A549 (cell line): ENCODE measurements around the gene ANKRD12. TPM values are rescaled to one million over a fixed set of nuclear protein-coding genes. Genes with fewer than 3 reads are reported as not detected.

Source experiments
- ATAC-seq, 2 experiments: fragments of 200-7000 bp in 1 of 2; fragments of >200 bp in 1 of 2; cut with Nextera tagmentation in 1 of 2; cut with Tn5 transposase in 1 of 2; 3 replicates each; pipeline versions ENCODE4 v1.8.0 to v1.9.1; 2018 to 2020; ENCODE audit warnings: mild to moderate bottlenecking in 1 of 2, moderate library complexity in 1 of 2
- CTCF ChIA-PET: fragments of 300-600 bp; sonication (Branson Sonifier 250); formaldehyde crosslinking; extraction: SDS; loops from one replicate; lab custom pipeline; 2021; ENCODE audit warnings: antibody characterized with exemption, inconsistent platforms; lab: Yijun Ruan, JAX
- POLR2A ChIA-PET: fragments of 350-600 bp; formaldehyde crosslinking; extraction: SDS; loops from one replicate; lab custom pipeline; 2021; ENCODE audit warnings: antibody characterized with exemption, inconsistent platforms; lab: Yijun Ruan, JAX
- DNase-seq, 2 experiments: peaks; one replicate each; pipeline versions ENCODE4 v3.0.0 to v3.0.0-alpha.2; 2011 to 2016; ENCODE audit warnings: low read depth in 1 of 2, low spot score in 1 of 2
- FAIRE-seq: peaks from 2 replicates; lab custom pipeline; 2011; peaks lifted over from hg19 to GRCh38; lab: Jason Lieb, UNC
- H3K27ac ChIP-seq, 2 experiments: fragments of >200 bp; sonication (Bioruptor Twin); formaldehyde crosslinking; 3 replicates each; pipeline ENCODE4 v1.5.1; 2016 to 2017
- H3K4me1 ChIP-seq: fragments of >200 bp; sonication (Bioruptor Twin); formaldehyde crosslinking; 3 replicates; pipeline ENCODE4 v1.6.1; 2016
- H3K4me2 ChIP-seq: fragments of >200 bp; sonication (Bioruptor Twin); formaldehyde crosslinking; 3 replicates; pipeline ENCODE4 v1.6.1; 2016
- H3K4me3 ChIP-seq: fragments of >200 bp; sonication (Bioruptor Twin); formaldehyde crosslinking; 3 replicates; pipeline ENCODE4 v1.5.1; 2016
- H3K9me3 ChIP-seq: fragments of >200 bp; sonication (Bioruptor Twin); formaldehyde crosslinking; 3 replicates; pipeline ENCODE4 v1.6.1; 2016
- CBX8 ChIP-seq: fragments of 200-600 bp; sonication (generic); IDR thresholded peaks from 2 replicates; pipeline ENCODE4 v1.6.1; 2016
- CEBPB ChIP-seq, 2 experiments: fragments of >200 bp in 1 of 2; sonication (Bioruptor Twin) in 1 of 2; formaldehyde crosslinking in 1 of 2; IDR thresholded peaks; 2 replicates each; pipeline ENCODE4 v1.6.1; 2012 to 2016
- ELK1 ChIP-seq: fragments of 150-350 bp; IDR thresholded peaks from 2 replicates; pipeline ENCODE4 v1.6.1; 2014; ENCODE audit warnings: low read depth, mild to moderate bottlenecking, low read length
- ESRRA ChIP-seq: fragments of 150-350 bp; IDR thresholded peaks from 2 replicates; pipeline ENCODE4 v1.6.1; 2014; ENCODE audit warnings: mild to moderate bottlenecking, low read length, borderline replicate concordance
- HEYL ChIP-seq: fragments of 250-450 bp; sonication (Bioruptor Pico); IDR thresholded peaks from 2 replicates; pipeline ENCODE4 v1.8.0; 2021; ENCODE audit warnings: mild to moderate bottlenecking, moderate library complexity
- HOXA7 ChIP-seq: fragments of 250-450 bp; sonication (Bioruptor Pico); IDR thresholded peaks from 2 replicates; pipeline ENCODE4 v1.5.0; 2020; ENCODE audit warnings: mild to moderate bottlenecking, moderate library complexity
- JUN ChIP-seq, 2 experiments: fragments of >200 bp; sonication (Bioruptor Twin); formaldehyde crosslinking; IDR thresholded peaks; 2 replicates in 1 of 2; 3 replicates in 1 of 2; pipeline ENCODE4 v1.6.1; 2016 to 2017
- KDM1A ChIP-seq: fragments of 200-600 bp; sonication (generic); IDR thresholded peaks from 2 replicates; pipeline ENCODE4 v1.6.1; 2016; ENCODE audit warnings: low read depth, mild to moderate bottlenecking
- KDM5A ChIP-seq: fragments of 200-600 bp; sonication (generic); IDR thresholded peaks from 2 replicates; pipeline ENCODE4 v1.6.1; 2016; ENCODE audit warnings: antibody characterized with exemption, mild to moderate bottlenecking
- NPAS2 ChIP-seq: fragments of 250-450 bp; sonication (Bioruptor Pico); IDR thresholded peaks from 2 replicates; pipeline ENCODE4 v1.8.0; 2022; ENCODE audit warnings: mild to moderate bottlenecking, moderate library complexity, borderline replicate concordance
- POLR2A ChIP-seq: IDR thresholded peaks from 2 replicates; pipeline ENCODE4 v1.6.1; 2012; ENCODE audit warnings: mild to moderate bottlenecking, low read length
- POLR2AphosphoS2 ChIP-seq: conservative IDR thresholded peaks from 2 replicates; pipeline ENCODE4 v1.6.1; 2012; ENCODE audit warnings: low read length, improper control_type of control experiment, inconsistent platforms
- RAD21 ChIP-seq, 2 experiments: fragments of >200 bp in 1 of 2; sonication (Bioruptor Twin) in 1 of 2; formaldehyde crosslinking in 1 of 2; IDR thresholded peaks in 1 of 2; conservative IDR thresholded peaks in 1 of 2; 2 replicates in 1 of 2; 3 replicates in 1 of 2; pipeline ENCODE4 v1.6.1; 2012 to 2018; ENCODE audit warnings: inconsistent platforms in 1 of 2
- REST ChIP-seq: fragments of 200-600 bp; sonication (generic); IDR thresholded peaks from 2 replicates; pipeline ENCODE4 v1.6.1; 2016; ENCODE audit warnings: antibody characterized with exemption, mild to moderate bottlenecking, moderate library complexity
- USF2 ChIP-seq: fragments of 450-650 bp; IDR thresholded peaks from 2 replicates; pipeline ENCODE4 v1.6.1; 2014; ENCODE audit warnings: antibody characterized with exemption
- ZFP36 ChIP-seq: fragments of 450-650 bp; IDR thresholded peaks from 2 replicates; pipeline ENCODE4 v1.6.1; 2014; ENCODE audit warnings: borderline replicate concordance; ENCODE audit not compliant: partially characterized antibody
- WGBS: methylation state at CpG from one replicate; pipeline ENCODE4 v1.1.6; 2017; ENCODE audit errors: missing lambda C conversion rate; 5-methylcytosine and 5-hydroxymethylcytosine counted together
- polyA plus RNA-seq, 4 experiments: library from polyadenylated mRNA; depleted of rRNA in 3 of 4; stranded (reverse); fragments of >200 nt; fragmentation: RNase III in 1 of 4; extraction: RNeasy Plus Mini Kit Qiagen cat#74134 plus additional on column Dnase treatment in 1 of 4; gene quantifications; 2 replicates in 3 of 4; 3 replicates in 1 of 4; pipeline ENCODE4 v1.2.3, GENCODE V29; 2011 to 2017

ANKRD12 gene
- polyA plus RNA-seq, 2 of the 4 experiments (the other 2 are of a cell fraction), result 2.7 to 7.3 TPM

GRCh38 chr18:9248661-9249060 is 112.1 kb downstream of the ANKRD12 start:
- H3K4me2 ChIP-seq, result no peak overlapping the region
- POLR2A ChIA-PET, result no interaction called here
- FAIRE-seq, result no peak
- no peaks in the 10 kb centered on the region for H3K9me3 ChIP-seq
- no peak overlapping the region for H3K27ac ChIP-seq
- 94% methylated on average over 4 of the region's 4 CpGs for WGBS
- no peak for DNase-seq
- no peak for ATAC-seq
- CTCF ChIA-PET, result no interaction called here
- TF ChIP-seq REST (no peak), CBX8 (no peak), RAD21 (conservative IDR thresholded peaks at IDR 0.05 in 1 of 2, IDR thresholded peaks at IDR 0.05 in 1 of 2) (no peak)
- H3K4me1 ChIP-seq, result no peaks in the 10 kb centered on the region
- no peak overlapping the region for H3K4me3 ChIP-seq

GRCh38 chr18:9249254-9249653 is 112.7 kb downstream of the ANKRD12 start:
- Histone ChIP-seq H3K9me3 (no peaks in the 10 kb centered on the region), H3K27ac (no peak overlapping the region), H3K4me1 (no peaks in the 10 kb centered on the region), H3K4me3 (no peak overlapping the region), H3K4me2 (no peak overlapping the region)
- POLR2A ChIA-PET, result no interaction called here
- DNase-seq, result no peak
- no peak for ATAC-seq
- no peak for TF ChIP-seq HEYL
- no peak for TF ChIP-seq USF2
- TF ChIP-seq CEBPB (IDR thresholded peaks at IDR 0.05), result no peak
- no peak for TF ChIP-seq KDM5A
- no peak for TF ChIP-seq ZFP36
- WGBS, result 95% methylated on average over 2 of the region's 2 CpGs
- CTCF ChIA-PET, result no interaction called here
- no peak for FAIRE-seq

- 94% methylated on average over 3 of the region's 3 CpGs for WGBS
- no peak overlapping the region for H3K27ac ChIP-seq
- ChIA-PET CTCF (no interaction called here), POLR2A (no interaction called here)
- FAIRE-seq (no peak), DNase-seq (no peak), ATAC-seq (no peak)
- no peak overlapping the region for H3K4me3 ChIP-seq
- H3K9me3 ChIP-seq, result no peaks in the 10 kb centered on the region
- no peaks in the 10 kb centered on the region for H3K4me1 ChIP-seq
- no peak overlapping the region for H3K4me2 ChIP-seq
- TF ChIP-seq NPAS2 (CRISPR knock-in tag) (no peak), ESRRA (no peak), JUN (IDR thresholded peaks at IDR 0.05) (no peak), HOXA7 (CRISPR knock-in tag) (no peak), POLR2A (no peak), KDM5A (no peak), KDM1A (no peak), POLR2AphosphoS2 (no peak), ELK1 (no peak)
Measured at GRCh38 chr18:9259173-9259572, 122.6 kb downstream of the ANKRD12 start.
